Measurements from ENCODE around the gene RFFL. TPM values are rescaled to one million over a fixed set of nuclear protein-coding genes. Genes with fewer than 3 reads are reported as not detected.
"Not testable (repeated sequence)": the region's sequence is repeated elsewhere in the genome, so short reads cannot be mapped to it uniquely, and the experiment has no call there.

RFFL gene
- polyA plus RNA-seq, result 6.6 and 7.0 TPM in 2 replicates
- polyA minus RNA-seq, result 14.1 and 16.1 TPM in 2 replicates

- H3K79me2 ChIP-seq (replicated peaks; ENCODE audit: insufficient read depth, low read length), result no peaks in the 10 kb centered on the region
- H3K27ac ChIP-seq (ENCODE audit: low read length), result no peak within 1 kb of the TSS
- H3K9ac ChIP-seq (ENCODE audit: low read length), result no peak within 1 kb of the TSS
- H3K36me3 ChIP-seq (ENCODE audit: insufficient read depth, low read length), result no peaks in the 10 kb centered on the region
- no peaks in the 10 kb centered on the region for H3F3A ChIP-seq (ENCODE audit: insufficient read depth, low read length, poor library complexity, severe bottlenecking)
- H3K27me3 ChIP-seq (ENCODE audit: insufficient read depth, low read depth, low read length), result no peaks in the 10 kb centered on the region
- H3K4me2 ChIP-seq (ENCODE audit: low read length), result no peak within 1 kb of the TSS
- no peaks in the 10 kb centered on the region for H3K9me3 ChIP-seq (ENCODE audit: low read length)
- no peak within 1 kb of the TSS for H3K4me3 ChIP-seq (ENCODE audit: low read length)
- no peaks in the 10 kb centered on the region for H3K9me2 ChIP-seq (ENCODE audit: insufficient read depth, low read length)
- no peak for TF ChIP-seq EP300 (conservative IDR thresholded peaks at IDR 0.05; ENCODE audit: poor library complexity, severe bottlenecking)
- TF ChIP-seq REST (IDR thresholded peaks at IDR 0.05; ENCODE audit: borderline replicate concordance), result no peak
- no peak for TF ChIP-seq MXI1 (conservative IDR thresholded peaks at IDR 0.05; ENCODE audit: poor library complexity, severe bottlenecking)
- TF ChIP-seq POLR2AphosphoS5 (IDR thresholded peaks at IDR 0.05), result peak; percentile 44
- TF ChIP-seq TAF1 (IDR thresholded peaks at IDR 0.05; ENCODE audit: low read depth), result no peak
- TF ChIP-seq RAD21 (conservative IDR thresholded peaks at IDR 0.05), result no peak
- no peak for TF ChIP-seq EZH2 (IDR thresholded peaks at IDR 0.05; ENCODE audit: borderline replicate concordance, insufficient read depth, low read length, poor library complexity, severe bottlenecking)
- no peak for TF ChIP-seq CTCF (IDR thresholded peaks at IDR 0.05; ENCODE audit: poor library complexity, severe bottlenecking)
- no peaks in the 10 kb centered on the region for H4K20me1 ChIP-seq (ENCODE audit: insufficient read depth)
- H2AFZ ChIP-seq (ENCODE audit: low read depth, low read length), result no peak within 1 kb of the TSS
These were observed at the start of gene RFFL for GRCh38 chr17:35063514-35064223. Gene RFFL (minus strand): TSS chr17:35063707. CDS start chr17:35026553, 37,154 bp downstream.

- not testable (repeated sequence) for H3F3A ChIP-seq (ENCODE audit: insufficient read depth, low read length, poor library complexity, severe bottlenecking); H3K9me2 ChIP-seq (ENCODE audit: insufficient read depth, low read length); H3K9me3 ChIP-seq (ENCODE audit: low read length); H3K27me3 ChIP-seq (ENCODE audit: insufficient read depth, low read depth, low read length); H3K9ac ChIP-seq (ENCODE audit: low read length); H3K79me2 ChIP-seq (replicated peaks; ENCODE audit: insufficient read depth, low read length); H3K36me3 ChIP-seq (ENCODE audit: insufficient read depth, low read length); H3K4me2 ChIP-seq (ENCODE audit: low read length); H4K20me1 ChIP-seq (ENCODE audit: insufficient read depth); H3K27ac ChIP-seq (ENCODE audit: low read length); H3K4me3 ChIP-seq (ENCODE audit: low read length); H2AFZ ChIP-seq (ENCODE audit: low read depth, low read length)
These were observed 47.3 kb upstream of the RFFL start for GRCh38 chr17:35110791-35111190.

All from neural cell (in vitro differentiated cells).